ENCODE results near the gene ATAT1. TPM values are rescaled to one million over a fixed set of nuclear protein-coding genes. Genes with fewer than 3 reads are reported as not detected.
"Not testable (repeated sequence)": the region's sequence is repeated elsewhere in the genome, so short reads cannot be mapped to it uniquely, and the experiment has no call there.

The ATAT1 gene
- total RNA-seq, 3 donors from 2014 or later: 10.6 to 18.4 (median 12.7) TPM

DNA sequence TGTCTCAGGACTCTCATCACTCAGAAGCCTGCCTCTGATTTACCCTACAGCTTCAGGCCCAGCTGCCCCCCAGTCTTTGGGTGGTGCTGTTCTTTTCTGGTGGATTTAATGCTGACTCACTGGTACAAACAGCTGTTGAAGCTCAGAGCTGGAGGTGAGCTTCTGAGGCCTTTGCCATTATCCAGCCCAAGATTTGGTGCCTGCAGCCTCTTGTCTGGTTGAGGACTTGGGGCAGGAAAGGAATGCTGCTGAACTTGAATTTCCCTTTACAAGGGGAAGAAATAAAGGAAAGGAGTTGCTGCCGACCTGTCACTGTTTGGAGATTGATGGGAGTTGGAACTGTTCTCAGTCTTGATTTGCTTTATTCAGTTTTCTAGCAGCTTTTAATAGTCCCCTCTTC lies 35.7 kb upstream of the ATAT1 start:
- Histone ChIP-seq H3K4me3 (no peak overlapping the region), H3K4me1 (ENCODE audit: low read depth) (no peaks in the 10 kb centered on the region), H3K36me3 (ENCODE audit: low read depth) (peaks cover 11% of the 10 kb centered on the region), H3K9me3 (no peaks in the 10 kb centered on the region)
- intact Hi-C loops (cut with DNase I, micrococcal nuclease): no loop called here
- DNase-seq (no peak), ATAC-seq (peak; percentile 20)
- no peak for TF ChIP-seq CTCF (IDR thresholded peaks at IDR 0.05)

- DNase-seq (no peak), ATAC-seq (no peak)
- peaks cover 9% of the 10 kb centered on the region for H3K36me3 ChIP-seq (ENCODE audit: low read depth)
- no peak for TF ChIP-seq CTCF (IDR thresholded peaks at IDR 0.05)
- intact Hi-C loops (cut with DNase I, micrococcal nuclease): no loop called here
- H3K4me1 ChIP-seq (ENCODE audit: low read depth): no peaks in the 10 kb centered on the region
- H3K4me3 ChIP-seq: no peak overlapping the region
- H3K9me3 ChIP-seq: no peaks in the 10 kb centered on the region
Measured at GRCh38 chr6:30592287-30592686, 34.4 kb upstream of the ATAT1 start.

DNA sequence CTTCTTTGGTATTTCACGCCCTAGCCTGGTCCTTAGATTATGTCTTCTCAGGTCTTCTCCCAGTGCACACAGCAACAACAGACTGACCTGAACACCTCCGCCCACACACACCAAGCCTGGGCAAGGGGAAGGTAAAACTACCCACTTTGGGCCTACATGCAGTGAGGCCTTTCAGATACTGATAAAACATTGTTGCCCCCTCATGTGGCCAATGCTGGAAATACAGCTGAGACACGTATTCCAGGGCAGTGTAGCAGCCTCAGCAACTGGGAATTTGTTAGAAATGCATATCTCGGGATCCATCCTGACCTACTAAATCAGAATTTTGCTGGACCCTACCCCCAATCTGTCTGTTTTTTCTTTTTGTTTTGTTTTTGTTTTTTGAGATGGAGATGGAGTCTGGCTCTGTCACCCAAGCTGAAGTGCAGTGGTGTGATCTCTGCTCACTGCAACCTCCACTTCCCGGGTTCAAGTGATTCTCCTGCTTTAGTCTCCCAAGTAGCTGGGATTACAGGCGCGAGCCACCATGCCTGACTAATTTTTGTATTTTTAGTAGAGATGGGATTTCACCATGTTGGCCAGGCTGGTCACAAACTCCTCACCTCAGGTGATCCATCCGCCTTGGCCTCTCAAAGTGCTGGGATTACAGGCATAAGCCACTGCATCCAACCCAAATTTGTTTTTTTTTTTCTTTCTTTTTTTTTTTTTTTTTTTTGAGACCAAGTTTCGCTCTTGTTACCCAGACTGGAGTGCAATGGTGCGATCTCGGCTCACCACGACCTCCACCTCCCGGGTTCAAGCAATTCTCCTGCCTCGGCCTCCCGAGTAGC lies 29.1 kb upstream of the ATAT1 start:
- peak; percentile 42 for TF ChIP-seq CTCF (IDR thresholded peaks at IDR 0.05)

DNA sequence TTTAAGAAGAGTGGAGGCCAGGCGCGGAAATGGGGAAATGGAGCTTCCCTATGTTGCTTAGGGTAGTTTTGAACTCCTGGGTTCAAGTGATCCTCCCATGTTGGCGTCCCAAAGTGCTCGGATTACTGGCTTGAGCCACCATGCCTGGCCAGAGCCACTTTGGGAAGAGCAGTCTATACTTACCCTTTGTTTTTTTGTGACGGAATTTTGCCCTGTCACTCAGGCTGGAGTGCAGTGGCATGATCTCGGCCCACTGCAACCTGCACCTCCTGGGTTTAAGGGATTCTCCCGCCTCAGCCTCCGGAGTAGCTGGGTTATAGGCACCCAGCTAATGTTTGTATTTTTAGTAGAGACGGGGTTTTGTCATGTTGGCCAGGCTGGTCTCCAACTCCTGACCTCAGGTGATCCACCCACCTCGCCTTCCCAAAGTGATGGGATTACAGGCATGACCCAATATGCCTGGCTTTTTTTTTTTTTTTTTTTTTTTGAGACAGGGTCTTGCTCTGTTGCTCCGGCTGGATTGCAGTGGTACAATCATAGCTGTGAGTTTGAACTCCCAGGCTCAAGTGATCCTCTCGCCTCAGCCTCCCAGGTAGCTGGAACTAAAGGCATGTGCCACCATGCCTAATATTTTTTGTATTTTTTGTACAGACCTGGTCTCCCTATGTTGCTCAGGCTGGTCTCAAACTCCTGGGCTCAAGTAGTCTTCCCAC lies 27.6 kb upstream of the ATAT1 start:
- Histone ChIP-seq H3K9me3 (no peaks in the 10 kb centered on the region), H3K36me3 (ENCODE audit: low read depth) (peaks cover 21% of the 10 kb centered on the region), H3K4me1 (ENCODE audit: low read depth) (no peaks in the 10 kb centered on the region), H3K4me3 (no peak overlapping the region)
- ATAC-seq (no peak), DNase-seq (no peak)
- no peak for TF ChIP-seq CTCF (IDR thresholded peaks at IDR 0.05)
- intact Hi-C loops (cut with DNase I, micrococcal nuclease): loop anchor here in 1 of 2 donors (5.0 kb wide), 1 partner anchor 117 kb away; no protein-coding TSS in a partner anchor

More for the DNA sequence above, 29.1 kb upstream of the ATAT1 start:
- H3K4me3 ChIP-seq; H3K36me3 ChIP-seq (ENCODE audit: low read depth); H3K9me3 ChIP-seq; H3K4me1 ChIP-seq (ENCODE audit: low read depth): not testable (repeated sequence)
- peak; percentile 88 for ATAC-seq
- intact Hi-C loops (cut with DNase I, micrococcal nuclease): loop anchor here in 1 of 2 donors (5.0 kb wide), 1 partner anchor 115 kb away; no protein-coding TSS in a partner anchor
- DNase-seq: peak in 2 of 3 donors; percentile 69 to 96

DNA sequence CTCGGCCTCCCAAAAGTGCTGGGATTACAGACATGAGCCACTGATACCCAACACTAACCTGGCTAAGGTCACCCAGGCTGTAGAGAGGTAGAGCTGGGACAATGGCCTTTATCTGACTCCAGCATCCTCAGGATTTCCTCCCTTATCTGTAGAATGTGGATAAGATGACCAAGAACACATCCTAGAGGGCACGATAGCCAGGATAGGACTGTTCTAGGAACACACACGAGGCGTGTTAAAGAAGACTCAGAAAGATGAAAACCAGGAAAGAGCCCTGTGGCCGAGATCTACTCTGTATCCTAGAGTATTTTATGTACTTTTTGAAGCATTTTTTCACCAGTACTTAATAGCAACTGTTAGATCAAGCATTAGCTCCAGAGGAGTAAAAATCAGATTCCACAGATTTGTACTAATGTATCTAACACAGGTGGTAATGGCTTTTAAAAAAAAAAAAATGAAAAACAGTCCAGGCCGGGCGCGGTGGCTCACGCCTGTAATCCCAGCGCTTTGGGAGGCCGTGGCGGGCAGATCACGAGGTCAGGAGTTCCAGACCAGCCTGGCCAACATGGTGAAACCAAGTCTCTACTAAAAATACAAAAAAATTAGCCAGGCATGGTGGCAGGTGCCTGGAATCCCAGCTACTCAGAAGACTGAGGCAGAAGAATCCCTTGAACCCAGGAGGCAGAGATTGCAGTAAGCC lies 26.9 kb upstream of the ATAT1 start:
- H3K4me3 ChIP-seq: no peak overlapping the region
- intact Hi-C loops (cut with DNase I, micrococcal nuclease): loop anchor here in 1 of 2 donors (5.0 to 10.0 kb wide), 2 partner anchors 55 to 117 kb away; no protein-coding TSS in a partner anchor
- no peaks in the 10 kb centered on the region for H3K9me3 ChIP-seq
- H3K36me3 ChIP-seq (ENCODE audit: low read depth): peaks cover 28% of the 10 kb centered on the region
- DNase-seq (no peak), ATAC-seq (no peak)
- no peak for TF ChIP-seq CTCF (IDR thresholded peaks at IDR 0.05)
- no peaks in the 10 kb centered on the region for H3K4me1 ChIP-seq (ENCODE audit: low read depth)
